ENCODE results near the gene FAM13A.

FAM13A gene

GRCh38 chr4:88975958-88976774 lies 80.8 kb downstream of the FAM13A start:
- Histone ChIP-seq H3K27me3 (no peaks in the 10 kb centered on the region), H3K27ac (no peak overlapping the region), H3K9me3 (no peaks in the 10 kb centered on the region), H3K4me1 (ENCODE audit: control insufficient read depth in 1 of 2, insufficient read depth in 1 of 2, low read depth in 1 of 2, low read length in 1 of 2) (no peaks in the 10 kb centered on the region), H3K36me3 (no peaks in the 10 kb centered on the region), H3K4me3 (ENCODE audit: low read depth in 1 of 2, low read length in 1 of 2) (no peak overlapping the region)
- no peak for TF ChIP-seq CTCF (IDR thresholded peaks at IDR 0.05)

- H3K9me3 ChIP-seq = no peaks in the 10 kb centered on the region
- no peak overlapping the region for H3K27ac ChIP-seq
- H3K4me3 ChIP-seq (ENCODE audit: low read depth in 1 of 2, low read length in 1 of 2) = no peak overlapping the region
- H3K36me3 ChIP-seq = no peaks in the 10 kb centered on the region
- no peak for TF ChIP-seq CTCF (IDR thresholded peaks at IDR 0.05)
- H3K27me3 ChIP-seq = no peaks in the 10 kb centered on the region
- no peaks in the 10 kb centered on the region for H3K4me1 ChIP-seq (ENCODE audit: control insufficient read depth in 1 of 2, insufficient read depth in 1 of 2, low read depth in 1 of 2, low read length in 1 of 2)
Measured at GRCh38 chr4:88971536-88971935, 85.4 kb downstream of the FAM13A start.

- H3K36me3 ChIP-seq = no peaks in the 10 kb centered on the region
- no peaks in the 10 kb centered on the region for H3K9me3 ChIP-seq
- no peak overlapping the region for H3K27ac ChIP-seq
- no peaks in the 10 kb centered on the region for H3K27me3 ChIP-seq
- no peak for TF ChIP-seq CTCF (IDR thresholded peaks at IDR 0.05)
- H3K4me3 ChIP-seq (ENCODE audit: low read depth in 1 of 2, low read length in 1 of 2) = no peak overlapping the region
- H3K4me1 ChIP-seq (ENCODE audit: control insufficient read depth in 1 of 2, insufficient read depth in 1 of 2, low read depth in 1 of 2, low read length in 1 of 2) = no peaks in the 10 kb centered on the region
Measured at GRCh38 chr4:88969746-88970145, 87.2 kb downstream of the FAM13A start.

- Histone ChIP-seq H3K36me3 (no peaks in the 10 kb centered on the region), H3K27ac (no peak overlapping the region), H3K27me3 (no peaks in the 10 kb centered on the region), H3K4me1 (ENCODE audit: control insufficient read depth in 1 of 2, insufficient read depth in 1 of 2, low read depth in 1 of 2, low read length in 1 of 2) (peaks cover under 1 to 3% of the 10 kb centered on the region in 2 experiments), H3K4me3 (ENCODE audit: low read depth in 1 of 2, low read length in 1 of 2) (no peak overlapping the region), H3K9me3 (no peaks in the 10 kb centered on the region)
- no peak for TF ChIP-seq CTCF (IDR thresholded peaks at IDR 0.05)
Measured at GRCh38 chr4:88969271-88969670, 87.7 kb downstream of the FAM13A start.

GRCh38 chr4:88967883-88968331 lies 89.1 kb downstream of the FAM13A start:
- TF ChIP-seq CTCF (IDR thresholded peaks at IDR 0.05) = no peak
- H3K36me3 ChIP-seq = no peaks in the 10 kb centered on the region

More at GRCh38 chr4:88967883-88968331, 89.1 kb downstream of the FAM13A start:
- H3K27ac ChIP-seq = no peak overlapping the region
- no peak overlapping the region for H3K4me3 ChIP-seq (ENCODE audit: low read depth in 1 of 2, low read length in 1 of 2)
- H3K4me1 ChIP-seq (ENCODE audit: control insufficient read depth in 1 of 2, insufficient read depth in 1 of 2, low read depth in 1 of 2, low read length in 1 of 2) = peaks cover 13 to 17% of the 10 kb centered on the region in 2 experiments
- H3K27me3 ChIP-seq = no peaks in the 10 kb centered on the region
- H3K9me3 ChIP-seq = no peaks in the 10 kb centered on the region

Measured in neutrophil (primary cell).